ENCODE results near the gene MET.
"Not testable (repeated sequence)": the region's sequence is repeated elsewhere in the genome, so short reads cannot be mapped to it uniquely, and the experiment has no call there.

- not testable (repeated sequence) for TF ChIP-seq POLR2A (IDR thresholded peaks at IDR 0.05; ENCODE audit: low read length); GATA1 (IDR thresholded peaks at IDR 0.05; ENCODE audit: low read depth, low read length)
Observed at GRCh38 chr7:116759642-116760041, 87.6 kb downstream of the MET start.

All from erythroblast (primary cell).